Activated T-cell treated with anti-CD3 and anti-CD28 coated beads, Interleukin-2, amount 50 U/mL, for 24 hours (primary cell): ENCODE data around the gene SURF2.
"Not testable (repeated sequence)": the region's sequence is repeated elsewhere in the genome, so short reads cannot be mapped to it uniquely, and the experiment has no call there.

ENCODE experiments used
- DNase-seq: peaks from one replicate; pipeline ENCODE4 v3.0.0-alpha.2; 2020
- H3K27ac Mint-ChIP-seq: 2 replicates; pipeline ENCODE4 v1.8.0; 2020; ENCODE audit warnings: mild to moderate bottlenecking, mixed read lengths
- H3K27me3 Mint-ChIP-seq: 2 replicates; pipeline ENCODE4 v1.8.0; 2020; ENCODE audit warnings: mixed read lengths
- H3K36me3 Mint-ChIP-seq: 2 replicates; pipeline ENCODE4 v1.8.0; 2020; ENCODE audit warnings: low read depth, mixed read lengths
- H3K4me1 Mint-ChIP-seq: 2 replicates; pipeline ENCODE4 v1.8.0; 2020; ENCODE audit warnings: low read depth, mixed read lengths
- H3K4me3 Mint-ChIP-seq: 2 replicates; pipeline ENCODE4 v1.8.0; 2020; ENCODE audit warnings: mild to moderate bottlenecking, moderate library complexity, mixed read lengths
- H3K9me3 Mint-ChIP-seq: 2 replicates; pipeline ENCODE4 v1.8.0; 2020; ENCODE audit warnings: mixed read lengths

Gene SURF2

DNA sequence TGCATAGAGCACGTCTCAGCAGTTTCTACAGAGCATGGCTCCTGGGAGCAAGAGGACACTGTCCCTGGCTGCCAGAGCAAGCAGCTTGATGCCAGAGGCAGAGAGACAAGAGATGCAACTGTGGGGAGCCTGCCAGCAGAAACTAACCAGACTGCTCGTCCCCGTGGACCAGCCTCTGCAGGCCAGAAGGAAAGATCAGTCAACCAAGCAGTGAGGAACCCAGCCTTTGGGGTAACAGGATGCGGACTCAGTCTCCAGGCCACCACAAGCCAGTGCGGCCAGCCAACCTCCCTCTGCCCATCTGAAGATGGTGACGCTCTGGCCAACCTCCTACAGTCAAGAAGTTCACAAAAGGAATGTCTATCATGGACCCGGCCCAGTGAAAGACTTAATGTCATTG, 15.8 kb downstream of the SURF2 start:
- no peak for DNase-seq
- Mint-ChIP-seq H3K27ac (peak overlapping the region; percentile 99), H3K4me3 (peak overlapping the region; percentile 99), H3K27me3 (no peaks in the 10 kb centered on the region), H3K9me3 (no peaks in the 10 kb centered on the region), H3K4me1 (peaks cover 70% of the 10 kb centered on the region), H3K36me3 (peaks cover 80% of the 10 kb centered on the region)

DNA sequence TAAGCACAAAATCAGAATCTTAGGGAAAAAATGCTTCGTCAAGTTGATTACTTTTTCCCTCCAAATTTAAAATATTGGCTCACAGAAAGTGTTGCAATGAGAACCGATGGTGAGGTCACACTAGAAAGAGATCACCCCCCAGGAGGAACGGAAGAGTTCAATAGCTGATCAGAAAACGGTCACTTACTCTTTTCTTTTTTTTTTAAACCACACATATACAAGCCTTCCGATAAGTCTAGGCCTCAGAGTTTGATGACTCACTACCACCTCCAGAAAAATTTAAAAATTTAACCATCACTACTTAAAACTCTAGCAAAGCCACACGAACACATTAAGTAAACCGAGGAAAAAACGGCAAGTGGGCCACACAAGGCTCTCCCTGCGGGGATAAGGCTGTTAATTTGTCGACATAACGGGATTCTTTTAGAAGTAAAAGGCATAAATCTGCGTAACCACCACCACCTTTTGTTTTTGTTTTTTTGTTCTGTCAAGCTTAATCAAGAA, 18.3 kb downstream of the SURF2 start:
- Mint-ChIP-seq H3K27me3 (no peaks in the 10 kb centered on the region), H3K27ac (peak overlapping the region; percentile 99), H3K9me3 (no peaks in the 10 kb centered on the region), H3K36me3 (peaks cover 54% of the 10 kb centered on the region), H3K4me3 (peak overlapping the region; percentile 99), H3K4me1 (peaks cover 48% of the 10 kb centered on the region)
- peak; percentile 51 for DNase-seq

- Mint-ChIP-seq H3K27me3 (no peaks in the 10 kb centered on the region), H3K27ac (peak overlapping the region; percentile 99), H3K9me3 (no peaks in the 10 kb centered on the region), H3K4me1 (peaks cover 42% of the 10 kb centered on the region), H3K36me3 (peaks cover 49% of the 10 kb centered on the region), H3K4me3 (peak overlapping the region; percentile 99)
- DNase-seq: no peak
Observed at GRCh38 chr9:133375116-133375723, 18.9 kb downstream of the SURF2 start.

DNA sequence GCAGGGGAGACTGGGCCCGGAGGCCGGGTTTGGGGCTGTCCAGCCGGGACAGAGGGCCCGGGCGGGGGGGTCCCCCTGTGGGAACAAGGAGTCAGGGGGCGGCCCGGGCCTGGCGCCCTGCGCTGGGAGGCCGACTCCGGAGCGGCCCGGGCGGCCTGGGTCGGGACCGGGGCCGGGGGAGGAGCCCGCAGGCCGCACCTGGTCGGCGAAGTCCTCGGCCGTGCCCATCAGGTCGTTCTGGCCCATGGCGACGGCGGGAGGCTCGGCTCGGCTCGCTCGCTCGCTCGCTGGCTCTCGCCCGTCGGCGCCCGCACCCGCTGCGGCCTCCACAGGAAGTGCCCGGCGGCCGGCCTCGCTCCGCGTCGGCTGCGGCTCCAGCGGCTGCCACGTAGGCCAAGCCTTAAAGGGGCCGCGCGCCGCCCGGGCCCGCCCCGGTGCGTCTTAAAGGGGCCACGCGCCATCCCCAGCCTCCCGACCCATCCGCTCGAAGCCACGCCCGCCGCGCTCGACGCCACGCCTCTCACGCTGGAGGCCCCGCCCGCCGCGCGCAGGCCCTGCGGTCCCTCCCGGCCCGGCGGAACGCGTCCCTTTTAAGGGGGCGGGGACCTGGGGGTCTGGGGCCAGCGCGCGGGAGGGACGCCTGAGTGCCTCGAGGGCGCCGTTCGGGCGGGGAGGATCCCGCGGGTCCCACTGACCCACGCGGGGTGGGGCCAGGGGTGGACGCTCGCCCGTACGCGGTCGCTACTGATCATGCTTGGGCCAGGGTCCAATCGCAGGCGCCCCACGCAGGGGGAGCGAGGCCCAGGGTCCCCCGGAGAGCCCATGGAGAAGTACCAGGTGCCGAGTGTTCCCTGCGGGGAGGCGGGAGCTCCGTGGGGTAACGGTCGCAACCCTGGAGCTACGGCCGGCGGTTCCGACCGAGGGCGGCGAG, 19.6 kb downstream of the SURF2 start, which contains the start of the genes STKLD1 and SURF4:
Gene STKLD1 (plus strand): TSS at position 643 of the 931 bp plus-strand sequence. CDS start 108 bp downstream, at position 751.
Gene SURF4 (minus strand): TSS at position 337 of the 931 bp plus-strand sequence. CDS start 91 bp downstream, at position 246.
- Mint-ChIP-seq H3K27me3 (no peaks in the 10 kb centered on the region), H3K36me3 (peaks cover 41% of the 10 kb centered on the region), H3K4me1 (peaks cover 35% of the 10 kb centered on the region), H3K4me3 (peak within 1 kb of the TSS; percentile 99), H3K27ac (peak within 1 kb of the TSS; percentile 99), H3K9me3 (no peaks in the 10 kb centered on the region)
- peak; percentile 99 for DNase-seq

DNA sequence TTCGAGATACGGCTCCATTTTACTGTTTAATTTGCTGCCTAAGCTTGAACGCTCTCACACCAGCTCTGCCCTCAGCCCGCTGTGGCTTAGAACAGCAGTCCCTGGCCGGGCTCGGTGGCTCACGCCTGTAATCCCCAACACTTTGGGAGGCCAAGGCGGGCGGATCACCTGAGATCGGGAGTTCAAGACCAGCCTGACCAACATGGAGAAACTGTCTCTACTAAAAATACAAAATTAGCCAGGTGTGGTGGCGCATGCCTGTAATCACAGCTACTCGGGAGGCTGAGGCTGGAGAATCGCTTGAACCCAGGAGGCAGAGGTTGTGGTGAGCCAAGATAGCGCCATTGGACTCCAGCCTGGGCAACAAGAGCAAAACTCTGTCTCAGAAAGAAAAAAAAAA, 20.9 kb downstream of the SURF2 start:
- Mint-ChIP-seq H3K4me1 (peaks cover 22% of the 10 kb centered on the region), H3K36me3 (peaks cover 28% of the 10 kb centered on the region), H3K4me3 (peak overlapping the region; percentile 64)
- H3K9me3 Mint-ChIP-seq, DNase-seq, H3K27me3 Mint-ChIP-seq, H3K27ac Mint-ChIP-seq: not testable (repeated sequence)

- Mint-ChIP-seq H3K27ac (no peak overlapping the region), H3K27me3 (no peaks in the 10 kb centered on the region), H3K9me3 (no peaks in the 10 kb centered on the region), H3K36me3 (peaks cover 23% of the 10 kb centered on the region), H3K4me3 (no peak overlapping the region), H3K4me1 (peaks cover 17% of the 10 kb centered on the region)
- no peak for DNase-seq
Observed at GRCh38 chr9:133377721-133378216, 21.4 kb downstream of the SURF2 start.

- no peaks in the 10 kb centered on the region for H3K27me3 Mint-ChIP-seq
- H3K27ac Mint-ChIP-seq: no peak overlapping the region
- H3K9me3 Mint-ChIP-seq: no peaks in the 10 kb centered on the region
- no peak overlapping the region for H3K4me3 Mint-ChIP-seq
- peaks cover 16% of the 10 kb centered on the region for H3K36me3 Mint-ChIP-seq
- no peak for DNase-seq
- peaks cover 10% of the 10 kb centered on the region for H3K4me1 Mint-ChIP-seq
Observed at GRCh38 chr9:133378408-133378962, 22.1 kb downstream of the SURF2 start.

- Mint-ChIP-seq H3K4me3 (no peak overlapping the region), H3K4me1 (peaks cover 5% of the 10 kb centered on the region), H3K27ac (no peak overlapping the region), H3K9me3 (no peaks in the 10 kb centered on the region), H3K27me3 (no peaks in the 10 kb centered on the region), H3K36me3 (peaks cover 8% of the 10 kb centered on the region)
- DNase-seq: no peak
Observed at GRCh38 chr9:133379153-133380086, 23.1 kb downstream of the SURF2 start.

- H3K27ac Mint-ChIP-seq: no peak overlapping the region
- no peaks in the 10 kb centered on the region for H3K9me3 Mint-ChIP-seq
- peaks cover 2% of the 10 kb centered on the region for H3K4me1 Mint-ChIP-seq
- no peaks in the 10 kb centered on the region for H3K36me3 Mint-ChIP-seq
- DNase-seq: no peak
- no peak overlapping the region for H3K4me3 Mint-ChIP-seq
- H3K27me3 Mint-ChIP-seq: no peaks in the 10 kb centered on the region
Observed at GRCh38 chr9:133380734-133381133, 24.4 kb downstream of the SURF2 start.

- H3K36me3 Mint-ChIP-seq: no peaks in the 10 kb centered on the region
- no peaks in the 10 kb centered on the region for H3K9me3 Mint-ChIP-seq
- no peaks in the 10 kb centered on the region for H3K4me1 Mint-ChIP-seq
- no peaks in the 10 kb centered on the region for H3K27me3 Mint-ChIP-seq
- DNase-seq: no peak
- no peak overlapping the region for H3K4me3 Mint-ChIP-seq
- no peak overlapping the region for H3K27ac Mint-ChIP-seq
Observed at GRCh38 chr9:133382507-133383141, 26.3 kb downstream of the SURF2 start.

DNA sequence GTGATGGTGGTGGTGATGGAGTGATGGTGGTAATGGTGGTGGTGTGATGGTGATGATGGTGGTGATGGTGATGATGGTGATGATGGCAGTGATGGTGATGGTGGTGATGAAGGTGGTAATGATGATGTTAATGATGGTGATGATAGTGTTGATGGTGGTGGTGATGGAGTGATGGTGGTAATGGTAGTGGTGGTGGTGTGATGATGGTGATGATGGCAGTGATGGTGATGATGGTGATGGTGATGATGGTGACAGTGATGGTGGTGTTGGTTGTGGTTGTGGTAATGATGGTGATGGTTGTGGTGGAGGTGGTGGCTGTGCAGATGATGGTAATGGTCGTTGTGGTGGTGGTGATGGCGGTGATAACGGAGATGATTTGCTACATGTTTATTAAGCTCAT, 27.1 kb downstream of the SURF2 start:
- Mint-ChIP-seq H3K4me3 (no peak overlapping the region), H3K27ac (no peak overlapping the region), H3K4me1 (no peaks in the 10 kb centered on the region), H3K27me3 (peaks cover 1% of the 10 kb centered on the region), H3K36me3 (no peaks in the 10 kb centered on the region), H3K9me3 (no peaks in the 10 kb centered on the region)
- no peak for DNase-seq

- DNase-seq: no peak
- no peak overlapping the region for H3K4me3 Mint-ChIP-seq
- peaks cover 10% of the 10 kb centered on the region for H3K27me3 Mint-ChIP-seq
- no peaks in the 10 kb centered on the region for H3K9me3 Mint-ChIP-seq
- H3K27ac Mint-ChIP-seq: no peak overlapping the region
- no peaks in the 10 kb centered on the region for H3K4me1 Mint-ChIP-seq
- H3K36me3 Mint-ChIP-seq: no peaks in the 10 kb centered on the region
Observed at GRCh38 chr9:133384736-133385321, 28.5 kb downstream of the SURF2 start.

GRCh38 chr9:133385452-133385851, 29.1 kb downstream of the SURF2 start:
- no peaks in the 10 kb centered on the region for H3K36me3 Mint-ChIP-seq
- peaks cover 14% of the 10 kb centered on the region for H3K27me3 Mint-ChIP-seq
- no peak overlapping the region for H3K27ac Mint-ChIP-seq
- no peak overlapping the region for H3K4me3 Mint-ChIP-seq
- no peak for DNase-seq
- no peaks in the 10 kb centered on the region for H3K4me1 Mint-ChIP-seq
- no peaks in the 10 kb centered on the region for H3K9me3 Mint-ChIP-seq
